ENCODE measurements around the gene CORO1C. TPM values are rescaled to one million over a fixed set of nuclear protein-coding genes. Genes with fewer than 3 reads are reported as not detected.
A peak's percentile ranks its signal among the peaks of the same experiment; 100 is the strongest.
"Not testable (repeated sequence)": the region's sequence is repeated elsewhere in the genome, so short reads cannot be mapped to it uniquely, and the experiment has no call there.

CORO1C gene
- polyA plus RNA-seq, 1 donor = 72.3 TPM

GRCh38 chr12:108756421-108756820, 25.1 kb upstream of the CORO1C start:
- DNase-seq = no peak

- DNase-seq = no peak
These were observed 24.2 kb upstream of the CORO1C start for GRCh38 chr12:108755481-108755880.

GRCh38 chr12:108753976-108754375, 22.7 kb upstream of the CORO1C start:
- DNase-seq = no peak

- DNase-seq = peak; percentile 73
These were observed 21.1 kb upstream of the CORO1C start for GRCh38 chr12:108752387-108752786.

- no peak for DNase-seq
These were observed 20.5 kb upstream of the CORO1C start for GRCh38 chr12:108751821-108752220.

GRCh38 chr12:108751003-108751402, 19.7 kb upstream of the CORO1C start:
- not testable (repeated sequence) for DNase-seq

- DNase-seq = peak; percentile 62
These were observed 19.2 kb upstream of the CORO1C start for GRCh38 chr12:108750526-108750925.

GRCh38 chr12:108747563-108747962, 16.2 kb upstream of the CORO1C start:
- no peak for DNase-seq

GRCh38 chr12:108745641-108746040, 14.3 kb upstream of the CORO1C start:
- DNase-seq = no peak

- DNase-seq = no peak
These were observed 12.9 kb upstream of the CORO1C start for GRCh38 chr12:108744021-108744897.

- no peak for DNase-seq
These were observed 6.9 kb upstream of the CORO1C start for GRCh38 chr12:108738170-108738569.

- DNase-seq = no peak
These were observed 4.5 kb upstream of the CORO1C start for GRCh38 chr12:108735855-108736254.

- DNase-seq = peak; percentile 55
These were observed 3.0 kb upstream of the CORO1C start for GRCh38 chr12:108734200-108734906.

- DNase-seq = not testable (repeated sequence)
These were observed 1.9 kb upstream of the CORO1C start for GRCh38 chr12:108733230-108733531.

GRCh38 chr12:108732489-108733229, 1.3 kb upstream of the CORO1C start:
- DNase-seq = no peak

GRCh38 chr12:108731866-108732461, 646 bp upstream of the CORO1C start:
- DNase-seq = peak; percentile 96

GRCh38 chr12:108730365-108731104, 783 bp downstream of the CORO1C start:
- DNase-seq = peak; percentile 59

GRCh38 chr12:108729612-108730364, 1.5 kb downstream of the CORO1C start:
- no peak for DNase-seq

- no peak for DNase-seq
These were observed 2.3 kb downstream of the CORO1C start for GRCh38 chr12:108728820-108729611.

Measured in left kidney (tissue), 2 donors.